Esophagus squamous epithelium (tissue), 5 donors: ENCODE results near the gene GJA3. TPM values are rescaled to one million over a fixed set of nuclear protein-coding genes. Genes with fewer than 3 reads are reported as not detected.
A peak's percentile ranks its signal among the peaks of the same experiment; 100 is the strongest.

ENCODE experiments used
- DNase-seq: peaks from one replicate; lab custom pipeline; 2025; lab: John Stamatoyannopoulos, UW
- H3K27ac ChIP-seq, 4 donors: fragments of 200-600 bp; sonication (generic); one replicate each; pipeline ENCODE4 v1.5.1; 2016 to 2019; ENCODE audit warnings: mild to moderate bottlenecking in 1 of 4
- H3K27me3 ChIP-seq, 4 donors: fragments of 200-600 bp; sonication (generic); 1 replicate in 3 of 4; 2 replicates in 1 of 4; pipeline versions ENCODE4 v1.5.1 to v1.6.0; 2017 to 2021; ENCODE audit warnings: antibody characterized with exemption in 1 of 4
- H3K36me3 ChIP-seq, 3 donors: fragments of 200-600 bp; sonication (generic); one replicate each; pipeline ENCODE4 v1.5.1; 2016 to 2019
- H3K4me1 ChIP-seq, 3 donors: fragments of 200-600 bp; sonication (generic); one replicate each; pipeline ENCODE4 v1.5.1; 2017 to 2019
- H3K4me3 ChIP-seq, 4 donors: fragments of 200-600 bp; sonication (generic); 1 replicate in 3 of 4; 2 replicates in 1 of 4; pipeline ENCODE4 v1.5.1; 2016 to 2019; ENCODE audit warnings: mild to moderate bottlenecking in 2 of 4, moderate library complexity in 1 of 4
- H3K9me3 ChIP-seq, 3 donors: fragments of 200-600 bp; sonication (generic); one replicate each; pipeline ENCODE4 v1.5.1; 2016 to 2019
- CTCF ChIP-seq, 6 experiments: fragments of 450-650 bp in 4 of 6; fragments of 200-600 bp in 2 of 6; sonication (generic) in 2 of 6; IDR thresholded peaks; one replicate each; pipeline ENCODE4 v1.5.1; 2016 to 2019; ENCODE audit warnings: antibody characterized with exemption in 6 of 6, mild to moderate bottlenecking in 4 of 6, moderate library complexity in 4 of 6
- POLR2A ChIP-seq, 4 donors: fragments of 450-650 bp; IDR thresholded peaks; one replicate each; pipeline ENCODE4 v1.6.1; 2017; ENCODE audit warnings: antibody characterized with exemption in 4 of 4, mild to moderate bottlenecking in 4 of 4, moderate library complexity in 3 of 4
- WGBS, 2 donors: methylation state at CpG; one replicate each; pipeline ENCODE4 v1.1.5; 2018; 5-methylcytosine and 5-hydroxymethylcytosine counted together
- intact Hi-C: fragments of 100-400 bp; cut with DNase I; formaldehyde crosslinking; loops from one replicate; pipeline ENCODE4 v1.15.0; 2022
- total RNA-seq, 4 donors: library from RNA; depleted of rRNA; stranded (reverse); fragments of >200 nt; gene quantifications; one replicate each; pipeline ENCODE4 v1.1.0, GENCODE V29; 2016
- donor health status: DM: yes; HTN: yes; CAD: no.

GJA3 gene
- total RNA-seq, 4 donors from 2014 or later: 0.45 to 1.3 (median 1.00) TPM

- 32 to 37% methylated on average over 26 to 42 of the region's 56 CpGs for WGBS, 2 donors
- intact Hi-C loops: no loop called here
- no peaks in the 10 kb centered on the region for H3K9me3 ChIP-seq
- TF ChIP-seq POLR2A (IDR thresholded peaks at IDR 0.05) (no peak), CTCF (IDR thresholded peaks at IDR 0.05) (peak in 3 of 6 experiments; percentile 9 to 32 (median 28))
- H3K4me3 ChIP-seq: peak overlapping the region in 1 of 4 donors; percentile 19
- peaks cover 4 to 9% (median 4%) of the 10 kb centered on the region in 3 donors for H3K4me1 ChIP-seq
- peaks cover 0 to 91% (median 5%) of the 10 kb centered on the region in 4 donors for H3K27me3 ChIP-seq
- H3K36me3 ChIP-seq: no peaks in the 10 kb centered on the region
- no peak overlapping the region for H3K27ac ChIP-seq
- no peak for DNase-seq
Observed at GRCh38 chr13:20136781-20137703, 23.8 kb downstream of the GJA3 start.

- intact Hi-C loops: no loop called here
Observed at GRCh38 chr13:20134732-20135131, 26.1 kb downstream of the GJA3 start.

GRCh38 chr13:20132052-20132634 is 28.7 kb downstream of the GJA3 start:
- WGBS, 2 donors: 86 to 94% methylated on average over 8 to 10 of the region's 10 CpGs
- Histone ChIP-seq H3K9me3 (no peaks in the 10 kb centered on the region), H3K27ac (no peak overlapping the region), H3K36me3 (no peaks in the 10 kb centered on the region), H3K4me1 (peaks cover 13 to 26% (median 13%) of the 10 kb centered on the region in 3 donors), H3K27me3 (peaks cover 0 to 81% (median 4%) of the 10 kb centered on the region in 4 donors), H3K4me3 (no peak overlapping the region)
- DNase-seq: no peak
- intact Hi-C loops: no loop called here
- no peak for TF ChIP-seq POLR2A (IDR thresholded peaks at IDR 0.05)
- no peak for TF ChIP-seq CTCF (IDR thresholded peaks at IDR 0.05)

More at GRCh38 chr13:20134732-20135131, 26.1 kb downstream of the GJA3 start:
- Histone ChIP-seq H3K4me3 (no peak overlapping the region), H3K36me3 (no peaks in the 10 kb centered on the region), H3K4me1 (peaks cover 4 to 6% (median 4%) of the 10 kb centered on the region in 3 donors), H3K9me3 (no peaks in the 10 kb centered on the region), H3K27ac (no peak overlapping the region), H3K27me3 (peaks cover 0 to 83% (median 4%) of the 10 kb centered on the region in 4 donors)
- 64 to 89% methylated on average over 5 to 7 of the region's 8 CpGs for WGBS, 2 donors
- TF ChIP-seq POLR2A (IDR thresholded peaks at IDR 0.05): no peak
- no peak for TF ChIP-seq CTCF (IDR thresholded peaks at IDR 0.05)
- no peak for DNase-seq

- intact Hi-C loops: no loop called here
- H3K4me1 ChIP-seq: peaks cover 9 to 25% (median 9%) of the 10 kb centered on the region in 3 donors
- peaks cover 0 to 72% (median 4%) of the 10 kb centered on the region in 4 donors for H3K27me3 ChIP-seq
- H3K9me3 ChIP-seq: no peaks in the 10 kb centered on the region
- H3K27ac ChIP-seq: no peak overlapping the region
- H3K4me3 ChIP-seq: no peak overlapping the region
- WGBS, 2 donors: 62 to 67% methylated on average over 7 of the region's 11 CpGs
- no peak for DNase-seq
- TF ChIP-seq POLR2A (IDR thresholded peaks at IDR 0.05) (no peak), CTCF (IDR thresholded peaks at IDR 0.05) (no peak)
- no peaks in the 10 kb centered on the region for H3K36me3 ChIP-seq
Observed at GRCh38 chr13:20131057-20131832, 29.6 kb downstream of the GJA3 start.
